Stimulated activated CD8-positive, alpha-beta memory T cell treated with anti-CD3 and anti-CD28 coated beads, Interleukin-4, amount 100 ng/mL, for 4 hours (primary cell): ENCODE results near the gene COX4I2.
"Not testable (repeated sequence)": the region's sequence is repeated elsewhere in the genome, so short reads cannot be mapped to it uniquely, and the experiment has no call there.

Experiments
- DNase-seq, 2 donors: peaks; one replicate each; pipeline ENCODE4 v3.0.0-alpha.2; 2020; ENCODE audit warnings: low read depth in 2 of 2, low spot score in 1 of 2

Gene COX4I2

DNA sequence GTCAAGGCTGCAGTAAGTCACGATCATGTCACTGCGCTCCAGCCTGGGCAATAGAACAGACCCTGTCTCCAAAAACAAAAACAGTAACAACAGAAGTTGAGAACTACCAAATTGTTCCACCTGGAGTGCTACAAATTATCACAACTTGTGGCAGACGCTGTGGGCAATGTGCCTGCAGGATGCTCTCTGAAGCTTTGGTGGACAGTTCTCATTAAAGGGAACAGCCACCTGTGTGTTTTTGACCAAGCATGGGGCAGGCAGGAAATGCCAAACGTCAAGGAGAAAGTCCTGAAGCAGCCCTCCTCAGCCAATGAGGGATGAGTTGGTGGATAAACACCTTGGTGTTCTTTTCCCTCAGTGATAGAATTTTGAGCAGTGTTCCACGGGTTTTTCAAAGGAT lies 15.8 kb downstream of the COX4I2 start:
- no peak for DNase-seq

DNA sequence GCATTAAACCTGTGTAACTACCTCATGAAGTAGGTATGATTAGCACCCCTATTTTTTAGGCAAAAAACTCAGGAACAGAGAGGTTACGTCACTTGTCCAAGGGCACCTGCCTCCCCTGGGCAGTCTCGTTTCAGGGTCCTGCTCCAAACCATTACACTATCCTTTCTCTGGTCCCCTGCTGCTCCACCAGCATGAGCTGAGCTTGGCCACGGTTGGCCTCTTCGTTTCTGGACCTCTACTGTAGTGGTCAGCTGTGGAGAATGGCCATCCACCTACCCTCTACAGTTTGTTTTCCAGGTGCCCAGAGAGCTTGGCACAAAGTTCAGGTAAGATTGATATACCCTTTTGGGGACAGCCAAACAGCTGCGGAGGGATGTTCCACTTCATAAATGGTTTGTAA lies 16.8 kb downstream of the COX4I2 start:
- no peak for DNase-seq

DNA sequence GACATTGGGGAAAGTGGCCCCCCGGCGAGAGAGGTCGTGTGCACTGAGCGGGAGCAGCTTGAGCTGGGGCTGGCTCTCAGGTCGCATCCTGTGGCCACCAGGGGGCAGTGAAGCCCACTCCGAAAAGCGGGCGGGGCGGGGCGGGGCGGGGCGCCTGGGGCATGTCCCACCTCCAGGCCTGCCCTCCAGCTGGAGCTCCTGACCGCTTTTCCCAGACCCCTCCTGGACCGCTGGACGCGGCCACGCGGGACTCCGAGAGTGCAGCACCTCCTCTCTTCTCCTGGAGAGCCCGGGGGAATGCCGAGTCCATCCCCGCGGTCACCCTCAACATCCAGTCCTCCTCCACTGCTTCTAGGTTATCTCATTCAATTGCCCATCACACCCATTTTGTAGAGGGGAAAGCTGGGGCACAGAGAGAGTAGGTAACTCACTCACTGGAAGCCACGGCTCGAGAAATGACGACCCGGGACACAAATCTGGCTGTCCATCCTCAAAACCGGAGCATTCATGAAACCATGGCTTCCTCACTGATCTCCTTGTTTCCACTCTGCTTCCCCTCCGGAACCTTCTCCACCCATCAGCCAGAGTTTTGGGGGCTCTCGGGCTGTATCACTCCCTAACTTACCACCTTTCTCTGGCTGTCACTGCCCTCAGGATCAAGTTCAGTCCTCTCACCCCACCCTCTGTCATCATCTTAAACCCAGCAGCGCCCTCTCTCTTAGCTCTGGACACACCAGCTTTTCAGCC lies 24.1 kb downstream of the COX4I2 start:
- peak; percentile 59 to 72 for DNase-seq

DNA sequence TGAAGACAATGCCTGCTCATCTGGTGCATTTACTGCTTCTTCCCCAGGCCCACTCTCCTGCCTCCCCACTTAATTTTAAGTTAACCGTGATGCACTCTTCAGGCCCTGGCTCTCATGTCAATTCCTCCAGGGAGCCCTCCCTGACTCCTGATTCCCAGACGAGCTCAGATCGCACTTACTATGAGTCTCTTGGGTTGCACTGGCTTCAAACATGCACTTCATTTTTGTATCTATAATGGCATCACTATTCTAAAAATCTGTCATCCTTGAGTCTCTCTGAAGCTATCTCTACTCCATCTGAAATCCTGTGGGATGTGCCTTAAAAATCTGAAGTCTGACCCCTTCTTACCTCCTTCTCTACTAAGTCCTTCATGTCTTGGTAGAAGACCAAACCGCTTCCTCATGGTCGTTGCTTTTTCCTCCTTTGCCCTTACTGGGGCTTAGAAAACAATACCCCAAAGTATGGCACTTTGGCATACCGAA lies 24.7 kb downstream of the COX4I2 start:
- DNase-seq, result no peak

DNA sequence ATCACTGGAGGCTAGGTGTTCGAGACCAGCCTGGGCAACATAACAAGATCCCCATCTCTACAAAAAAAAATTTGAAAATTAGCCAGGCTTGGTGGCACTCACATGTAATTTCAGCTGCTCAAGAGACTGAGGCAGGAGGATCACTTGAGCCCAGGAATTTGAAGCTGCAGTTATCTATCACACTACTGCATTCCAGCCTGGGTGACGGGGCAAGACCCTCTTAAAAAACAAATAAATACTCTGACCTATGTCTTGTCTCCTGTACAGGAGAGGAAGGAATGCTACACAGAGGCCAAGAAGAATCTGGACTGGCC lies 25.8 kb downstream of the COX4I2 start:
- no peak for DNase-seq

DNA sequence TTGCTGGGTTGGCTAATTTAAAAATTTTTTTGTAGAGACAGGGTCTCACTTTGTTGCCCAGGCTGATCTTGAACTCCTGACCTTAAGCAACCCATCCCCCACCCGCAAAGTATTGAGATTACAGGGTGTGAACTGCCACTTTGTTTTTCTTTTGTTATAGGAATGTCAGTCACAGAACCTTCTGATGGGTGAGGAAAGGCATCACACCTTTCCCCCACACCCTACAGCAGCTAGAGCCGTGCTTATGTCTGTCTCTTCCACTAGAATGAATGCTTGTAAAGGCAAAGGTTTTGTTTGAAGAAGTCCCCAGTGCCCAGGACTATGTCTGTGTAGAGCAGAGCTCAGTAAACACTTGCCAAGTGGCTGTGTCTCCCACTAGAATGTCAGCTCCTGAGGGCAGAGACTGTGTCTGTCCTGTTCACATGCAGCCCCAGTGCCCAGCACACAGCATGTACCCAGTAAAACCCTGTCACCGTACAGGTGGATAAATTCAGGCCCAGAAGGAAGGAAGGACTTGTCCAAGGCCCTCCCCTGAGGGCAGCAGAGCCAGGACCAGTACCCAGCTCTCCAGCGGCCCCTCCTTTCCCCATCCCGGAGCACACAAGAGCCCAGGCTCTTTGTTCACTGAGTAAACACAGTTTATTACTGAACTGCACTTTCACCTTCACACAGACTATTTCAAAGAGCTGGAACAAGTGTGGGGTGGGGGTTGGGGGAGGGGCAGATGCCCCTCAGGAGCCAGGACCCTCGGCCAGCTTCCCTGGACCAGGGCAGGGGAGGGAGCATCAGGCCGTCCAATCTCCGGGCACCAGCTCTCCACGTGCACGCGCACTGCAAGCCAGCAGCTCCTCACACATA lies 26.4 kb downstream of the COX4I2 start:
- DNase-seq, result no peak

DNA sequence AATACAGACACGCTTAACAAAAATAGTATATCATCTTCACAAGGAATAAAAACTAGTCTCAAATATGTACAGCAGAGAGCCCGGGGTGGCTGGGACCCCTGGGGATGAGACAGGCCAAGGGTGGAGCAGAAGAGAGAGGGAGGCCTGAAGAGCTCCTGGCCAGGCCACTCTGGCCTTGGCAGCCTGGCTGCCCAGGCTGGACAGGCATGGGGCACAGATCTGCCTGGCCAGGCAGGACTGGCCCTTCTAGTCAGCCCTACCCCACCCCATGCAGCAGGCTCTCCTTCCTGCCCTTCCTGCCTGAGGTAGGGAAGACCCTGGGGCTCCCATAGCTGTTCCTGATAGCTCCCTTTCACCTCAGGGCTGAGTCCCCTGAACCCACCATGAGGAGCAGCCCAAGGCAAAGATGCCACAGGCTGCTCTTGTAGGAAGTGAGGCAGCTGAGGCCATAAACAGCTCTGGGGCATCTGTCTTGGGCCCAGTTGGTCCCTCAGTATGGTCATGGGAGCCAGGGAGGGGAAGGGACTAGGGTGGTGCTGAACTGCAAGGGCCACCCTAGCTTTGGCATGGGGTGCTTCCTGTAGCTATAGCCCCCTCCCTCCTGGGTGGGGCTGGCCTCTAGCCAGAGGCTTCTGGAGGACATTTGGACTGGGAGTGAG lies 27.1 kb downstream of the COX4I2 start:
- DNase-seq, result no peak

DNA sequence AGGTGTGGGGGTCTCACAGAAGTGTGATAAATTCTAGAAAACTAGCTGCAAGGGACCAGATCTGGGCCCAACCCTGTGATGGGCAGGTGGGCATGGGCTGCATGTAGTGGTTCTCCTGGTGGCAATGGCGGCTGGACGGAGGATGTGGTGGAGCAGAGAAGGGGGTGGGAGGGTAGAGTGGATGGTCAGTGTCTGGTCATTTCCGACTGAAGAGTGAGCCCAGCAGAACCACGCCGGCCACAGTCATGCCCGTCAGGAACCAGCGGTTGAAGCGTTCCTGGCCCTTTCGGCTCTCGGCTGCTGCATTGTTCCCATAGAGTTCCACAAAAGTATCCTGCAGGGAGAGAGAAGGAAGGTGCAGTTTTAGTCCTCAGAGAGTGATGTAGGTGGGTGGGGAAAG lies 28.0 kb downstream of the COX4I2 start:
- no peak for DNase-seq

DNA sequence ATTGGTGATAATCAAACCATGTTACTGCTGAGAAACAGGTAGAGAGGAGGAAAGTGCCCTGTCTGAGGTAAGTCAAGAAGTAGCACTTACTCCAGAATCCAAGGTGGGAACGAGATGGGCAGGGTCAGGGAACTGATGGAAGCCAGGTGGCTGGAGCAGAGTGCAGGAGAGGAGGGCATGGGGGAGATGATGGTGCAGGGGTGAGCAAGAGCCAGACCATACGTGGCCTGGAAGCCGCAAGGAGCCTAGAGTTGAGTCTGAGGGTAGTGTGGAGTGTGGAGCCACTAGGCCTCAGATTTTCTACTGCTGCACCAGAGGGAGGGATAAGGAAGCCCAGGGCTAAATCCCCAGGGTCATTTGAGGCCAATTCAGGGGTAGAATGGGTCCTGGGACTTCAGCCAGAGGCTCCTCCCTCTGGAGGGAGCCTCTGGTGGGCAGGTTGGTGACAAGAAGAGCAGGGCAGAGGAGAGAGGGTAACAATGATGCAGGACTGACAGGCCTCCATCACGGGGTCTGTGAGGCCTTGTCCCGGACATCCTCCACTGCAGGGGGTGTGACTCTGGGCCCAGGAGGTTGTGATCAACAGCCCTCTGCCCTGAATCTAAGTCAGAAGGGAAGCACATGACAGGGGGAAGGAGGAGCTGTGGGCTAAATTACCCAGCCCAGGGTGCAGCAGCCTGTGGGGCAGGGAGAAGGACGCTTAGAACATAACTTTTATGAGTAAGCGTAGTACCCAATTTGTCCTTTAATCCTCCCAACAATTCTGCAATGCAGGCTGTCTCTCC lies 28.7 kb downstream of the COX4I2 start:
- DNase-seq, result peak in 1 of 2 donors; percentile 13

DNA sequence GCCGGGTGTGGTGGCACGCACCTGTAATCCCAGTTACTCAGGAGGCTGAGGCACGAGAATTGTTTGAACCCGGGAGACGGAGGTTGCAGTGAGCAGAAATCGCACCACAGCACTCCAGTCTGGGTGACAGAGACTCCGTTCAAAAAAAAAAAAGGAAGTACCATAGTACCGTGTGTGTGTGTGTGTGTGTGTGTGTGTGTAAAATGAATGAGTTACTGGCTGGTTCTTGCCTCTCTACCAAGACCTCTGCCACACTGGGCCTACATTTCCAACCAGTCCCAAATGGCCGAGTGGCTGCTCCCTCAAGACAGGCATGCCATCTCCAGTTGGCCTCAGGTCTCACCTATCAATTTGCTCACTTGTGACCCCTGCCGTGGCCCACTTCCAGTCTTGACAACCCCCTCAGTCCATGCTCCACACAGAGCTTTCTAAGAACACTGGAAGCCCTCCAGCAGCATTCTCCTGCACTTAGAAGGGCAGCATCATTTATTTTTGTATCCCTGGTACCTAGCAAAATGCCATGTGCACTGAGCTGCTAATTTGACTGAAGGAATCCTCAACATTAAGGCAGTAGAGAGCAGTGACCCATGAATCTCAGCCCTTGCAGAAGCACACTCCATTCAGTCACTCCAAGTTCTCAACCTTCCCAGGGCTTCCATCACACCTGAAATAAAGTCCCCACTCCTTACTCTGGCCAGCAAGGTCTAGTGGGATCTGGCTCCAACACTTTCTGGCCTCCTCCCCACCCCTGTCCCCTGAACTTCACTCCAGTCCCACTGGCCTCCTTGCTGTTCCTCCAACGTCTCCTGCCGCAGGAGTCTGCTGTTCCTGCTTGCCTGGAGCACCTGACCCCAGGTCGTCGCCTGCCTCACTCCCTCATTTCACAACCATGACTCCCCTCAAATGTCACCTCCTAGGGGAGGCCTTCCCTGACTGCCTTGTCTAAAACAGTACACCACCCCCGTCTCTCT lies 29.9 kb downstream of the COX4I2 start:
- DNase-seq, result no peak

DNA sequence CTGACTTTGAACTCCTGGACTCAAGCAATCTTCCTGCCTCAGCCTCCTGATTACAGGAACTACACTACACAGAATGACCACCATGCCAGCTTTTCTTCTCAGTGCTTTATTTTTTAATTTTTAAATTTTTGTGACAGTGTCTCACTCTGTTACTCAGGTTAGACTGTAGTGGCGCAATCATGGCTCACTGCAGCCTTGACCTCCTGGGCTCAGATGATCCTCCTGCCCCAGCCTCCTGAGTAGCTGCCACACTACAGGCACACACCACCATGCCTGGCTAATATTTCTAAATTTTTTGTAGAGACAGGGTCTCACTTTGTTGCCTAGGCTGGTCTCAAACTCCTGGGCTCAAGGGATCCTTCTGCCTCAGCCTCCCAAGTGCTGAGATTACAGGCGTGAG lies 31.2 kb downstream of the COX4I2 start:
- DNase-seq, result not testable (repeated sequence)

DNA sequence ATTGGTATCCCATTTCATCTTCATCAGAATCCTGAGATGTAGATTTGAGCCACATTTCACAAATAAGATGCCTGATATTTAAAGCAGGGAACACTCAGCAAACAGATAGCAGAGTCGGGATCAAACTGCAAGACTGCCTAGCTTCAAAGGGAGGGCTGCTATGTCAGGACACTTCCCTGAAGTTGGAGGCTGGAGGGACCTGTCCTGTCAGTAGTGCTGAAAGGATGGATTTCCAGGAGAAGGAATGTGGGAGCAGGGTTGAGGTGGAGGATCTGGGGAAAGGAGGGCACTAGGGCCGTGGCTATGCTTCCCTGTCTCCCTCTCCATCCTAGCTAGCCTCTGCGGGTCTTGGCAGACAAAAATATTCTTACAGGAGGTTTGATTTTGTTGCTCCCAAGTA lies 32.2 kb downstream of the COX4I2 start:
- DNase-seq, result no peak

DNA sequence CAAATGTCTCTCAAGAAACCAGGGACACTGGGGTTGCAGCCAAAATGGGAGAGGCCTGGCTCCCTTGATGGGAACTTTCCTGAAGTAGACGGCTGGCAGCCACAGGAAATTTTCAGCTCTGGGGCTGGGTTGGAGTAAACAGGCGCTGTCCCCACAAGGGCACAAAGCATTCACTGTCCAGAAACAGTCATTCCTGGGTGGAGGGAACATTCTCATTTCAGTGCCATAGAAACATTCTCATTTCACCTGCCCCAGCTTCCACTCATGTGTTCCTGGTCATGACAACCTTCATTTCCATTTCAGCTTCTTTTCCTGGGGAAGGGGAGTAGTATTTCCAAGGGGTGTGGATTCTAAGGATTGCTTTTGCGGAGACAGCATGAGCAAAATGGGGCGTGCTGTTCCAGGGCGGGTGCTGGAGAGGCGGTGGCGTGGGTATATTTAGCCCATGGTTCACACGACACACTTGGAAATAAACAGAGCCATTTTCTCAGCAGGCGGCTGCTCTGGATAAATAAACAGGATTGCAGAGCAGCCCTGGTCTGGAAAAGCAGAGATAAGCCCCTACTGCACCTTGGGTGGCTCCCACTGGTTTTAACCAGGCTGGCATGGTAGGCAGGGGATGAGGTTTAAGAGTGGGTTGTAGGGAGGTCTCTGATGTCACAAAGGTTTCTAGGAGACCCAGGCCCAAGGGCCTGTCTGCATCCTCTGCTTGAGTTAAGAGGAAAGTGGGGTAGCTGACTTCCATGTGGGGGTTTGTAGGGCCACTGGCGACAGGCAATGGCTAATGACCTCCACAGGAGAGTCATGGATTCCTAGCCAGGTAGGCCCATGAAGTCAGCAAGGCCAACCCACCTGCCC lies 32.9 kb downstream of the COX4I2 start:
- no peak for DNase-seq

DNA sequence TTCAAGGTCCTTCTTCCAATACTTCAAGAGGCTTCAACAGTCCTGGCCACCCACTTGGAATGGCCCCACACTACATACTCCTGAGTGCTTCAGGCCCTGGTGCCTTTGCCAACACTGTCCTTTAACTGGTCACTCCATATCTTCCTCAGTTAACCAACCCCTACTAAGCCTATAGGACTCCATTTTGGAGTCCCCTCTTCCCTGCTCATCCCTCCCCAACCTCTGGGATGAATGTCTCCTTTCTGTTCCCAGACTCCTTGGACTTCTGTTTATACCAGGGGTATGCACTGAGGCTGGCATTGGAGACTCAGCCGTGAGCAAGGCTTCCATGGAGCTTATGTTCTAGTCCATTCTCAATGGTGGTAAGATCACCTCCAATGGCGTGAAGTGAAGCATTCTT lies 33.6 kb downstream of the COX4I2 start:
- no peak for DNase-seq

DNA sequence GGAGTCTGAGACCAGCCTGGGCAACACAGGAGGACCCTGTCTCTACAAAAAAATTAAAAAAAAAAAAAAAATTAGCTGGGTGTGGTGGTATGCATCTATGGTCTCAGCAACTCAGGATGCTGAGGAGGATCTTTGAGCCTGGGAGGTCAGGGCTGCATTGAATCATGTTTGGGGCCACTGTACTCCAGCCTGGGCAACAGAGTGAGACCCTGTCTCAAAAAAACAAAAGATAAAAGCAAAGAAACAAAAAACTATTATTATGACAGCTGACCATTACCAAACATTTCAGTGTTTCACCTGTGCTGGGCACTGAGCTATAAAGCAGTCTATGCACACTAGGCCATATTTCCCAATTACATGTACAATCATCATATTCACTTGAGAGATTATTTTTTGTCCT lies 35.7 kb downstream of the COX4I2 start:
- no peak for DNase-seq

DNA sequence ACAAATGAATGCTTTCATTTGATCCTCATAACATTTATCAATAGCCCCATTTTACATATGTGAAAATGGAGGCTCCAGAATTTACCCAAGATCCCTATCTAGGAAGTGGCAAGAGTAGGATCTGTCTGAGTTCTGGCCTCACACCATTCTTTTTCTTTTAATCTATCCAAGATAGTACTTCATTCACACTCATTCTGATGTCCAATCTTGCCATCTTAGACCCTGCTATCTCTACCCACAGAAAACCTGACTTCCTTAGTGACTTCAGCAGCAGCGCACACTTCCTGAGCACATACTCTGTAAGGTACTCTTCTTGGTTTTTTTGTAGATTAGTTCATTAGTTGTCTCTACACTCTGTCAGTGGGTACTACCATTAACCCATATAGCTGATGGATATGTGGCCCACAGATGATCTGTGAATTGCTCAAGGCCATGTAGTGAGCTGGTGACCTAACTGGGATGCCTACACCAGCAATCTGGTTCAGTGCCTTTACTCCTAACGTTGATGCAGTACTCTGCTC lies 36.3 kb downstream of the COX4I2 start:
- DNase-seq, result no peak

DNA sequence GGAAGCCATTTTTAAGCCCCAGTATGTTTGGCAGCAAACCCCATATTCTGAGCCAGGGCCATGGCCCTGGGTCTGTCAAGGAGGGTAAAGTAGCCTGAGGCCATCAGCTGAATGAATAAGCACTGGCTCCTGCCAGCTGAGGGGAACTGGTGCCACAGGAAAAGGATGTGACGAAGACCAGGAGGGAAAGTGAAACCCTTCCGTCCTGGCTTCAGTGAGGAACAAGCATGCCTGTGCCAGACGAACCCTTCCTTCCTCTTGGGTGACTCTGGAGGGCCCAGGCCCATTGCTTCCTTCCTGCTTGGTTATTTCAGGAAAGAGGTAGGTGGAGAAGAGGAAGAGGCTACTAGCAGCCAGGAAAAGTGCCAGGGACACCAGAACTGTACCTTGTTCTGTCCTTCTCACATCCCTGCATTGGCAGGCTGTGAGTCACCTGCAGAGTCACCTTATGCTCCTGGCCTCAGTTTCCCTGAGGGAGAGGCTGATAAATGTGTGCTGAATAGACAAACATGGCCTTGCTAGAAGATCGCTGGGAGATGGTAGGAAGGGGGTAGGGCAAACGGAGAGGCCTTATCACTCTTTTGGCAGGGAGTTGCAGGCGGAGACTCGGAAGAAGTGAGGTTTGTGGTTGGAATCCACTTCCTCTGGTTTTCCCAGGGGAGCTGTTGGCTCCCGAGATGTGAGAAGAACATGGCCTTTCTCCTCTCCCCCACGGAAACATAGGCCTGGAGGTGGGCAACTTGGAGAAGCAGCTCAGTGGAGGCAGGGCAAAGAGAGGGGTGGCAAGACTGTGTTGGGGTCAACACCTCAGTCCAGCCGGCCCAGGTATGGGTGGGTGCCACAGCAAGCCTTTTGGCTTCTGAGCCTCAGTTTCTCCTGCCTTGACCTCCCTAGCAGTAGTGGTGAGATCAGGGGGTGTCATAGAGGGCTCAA lies 37.4 kb downstream of the COX4I2 start:
- peak; percentile 35 to 50 for DNase-seq
